T-cell (primary cell): ENCODE results near the gene ITGAE. TPM values are rescaled to one million over a fixed set of nuclear protein-coding genes. Genes with fewer than 3 reads are reported as not detected.

Source experiments
- ATAC-seq, 4 experiments: fragments of 200-7000 bp in 3 of 4; fragments of 150-1000 bp in 1 of 4; cut with Tn5 transposase; replicated peaks in 1 of 4; 1 replicate in 3 of 4; 2 replicates in 1 of 4; pipeline ENCODE4 v1.10.0; 2021; ENCODE audit warnings: moderate library complexity in 3 of 4, mild to moderate bottlenecking in 2 of 4, moderate number of reproducible peaks in 1 of 4
- CTCF ChIA-PET, 2 donors: fragments of 300-600 bp; sonication (Branson Sonifier 250); formaldehyde crosslinking; loops; one replicate each; lab custom pipeline; 2022; ENCODE audit warnings: antibody characterized with exemption in 2 of 2; lab: Charles Lee
- POLR2A ChIA-PET, 2 donors: fragments of 300-600 bp; sonication (Branson Sonifier 250); formaldehyde crosslinking; loops; one replicate each; lab custom pipeline; 2022; ENCODE audit warnings: antibody characterized with exemption in 2 of 2; lab: Charles Lee
- DNase-seq, 35 experiments: peaks; one replicate each; pipeline versions ENCODE4 v3.0.0 to v3.0.0-alpha.2; 2013 to 2023
- H3K27ac ChIP-seq: one replicate; pipeline ENCODE4 v1.5.1; 2013; ENCODE audit warnings: low read length
- H3K27me3 ChIP-seq, 2 experiments: replicated peaks in 1 of 2; 1 replicate in 1 of 2; 2 replicates in 1 of 2; pipeline versions ENCODE4 v1.6.1 to v1.7.0; 2013; ENCODE audit warnings: low read length in 1 of 2, mixed read lengths in 1 of 2; ENCODE audit not compliant: control insufficient read depth in 2 of 2, insufficient read depth in 2 of 2; ENCODE audit errors: extremely low read depth in 1 of 2
- H3K36me3 ChIP-seq, 2 donors: 1 replicate in 1 of 2; 2 replicates in 1 of 2; pipeline versions ENCODE4 v1.6.1 to v1.7.0; 2013; ENCODE audit warnings: low read length in 1 of 2; ENCODE audit not compliant: control insufficient read depth in 2 of 2, insufficient read depth in 1 of 2; ENCODE audit errors: extremely low read depth in 1 of 2
- H3K4me1 ChIP-seq, 2 experiments: 1 replicate in 1 of 2; 2 replicates in 1 of 2; pipeline versions ENCODE4 v1.6.1 to v1.7.0; 2013; ENCODE audit warnings: low read length in 2 of 2, mixed read lengths in 1 of 2; ENCODE audit not compliant: insufficient read depth in 2 of 2, control insufficient read depth in 1 of 2; ENCODE audit errors: extremely low read depth in 1 of 2
- H3K4me3 ChIP-seq, 2 donors: 1 replicate in 1 of 2; 2 replicates in 1 of 2; pipeline versions ENCODE4 v1.5.1 to v1.7.0; 2013; ENCODE audit warnings: mild to moderate bottlenecking in 2 of 2, low read length in 1 of 2, moderate library complexity in 1 of 2; ENCODE audit not compliant: control insufficient read depth in 1 of 2; ENCODE audit errors: extremely low read depth in 1 of 2
- H3K9me3 ChIP-seq: 2 replicates; pipeline ENCODE4 v1.7.0; 2013
- H3K27ac Mint-ChIP-seq, 2 donors: one replicate each; pipeline ENCODE4 v1.8.0; 2020 to 2021; ENCODE audit warnings: mild to moderate bottlenecking in 2 of 2, mixed read lengths in 2 of 2
- H3K27me3 Mint-ChIP-seq, 2 donors: one replicate each; pipeline ENCODE4 v1.8.0; 2021 to 2022; ENCODE audit warnings: mixed read lengths in 2 of 2
- H3K36me3 Mint-ChIP-seq: one replicate; pipeline ENCODE4 v1.8.0; 2021; ENCODE audit warnings: mixed read lengths
- H3K4me1 Mint-ChIP-seq, 3 donors: one replicate each; pipeline ENCODE4 v1.8.0; 2020 to 2022; ENCODE audit warnings: mixed read lengths in 3 of 3, mild to moderate bottlenecking in 1 of 3
- H3K4me3 Mint-ChIP-seq, 3 donors: one replicate each; pipeline ENCODE4 v1.8.0; 2020 to 2022; ENCODE audit warnings: mild to moderate bottlenecking in 3 of 3, mixed read lengths in 3 of 3, moderate library complexity in 3 of 3
- H3K9me3 Mint-ChIP-seq, 3 donors: one replicate each; pipeline ENCODE4 v1.8.0; 2020 to 2022; ENCODE audit warnings: mixed read lengths in 3 of 3
- WGBS: methylation state at CpG from one replicate; pipeline ENCODE4 v1.1.5; 2013; ENCODE audit warnings: missing lambda C conversion rate; ENCODE audit not compliant: insufficient coverage; 5-methylcytosine and 5-hydroxymethylcytosine counted together
- total RNA-seq, 35 experiments: library from RNA in 6 of 35; stranded (reverse) in 6 of 35; fragments of 120-200 nt in 1 of 35; gene quantifications; one replicate each; pipeline versions ENCODE4 v1.2.1 to v1.2.4 and lab custom pipeline; 2013 to 2026

ITGAE gene
- total RNA-seq, 5 donors from 2014 or later (not counting 1 experiment from before 2014, with no cell fraction given): 13.0 to 40.0 (median 25.2) TPM

GRCh38 chr17:3814361-3814760 is 13.4 kb upstream of the ITGAE start:
- 94% methylated on average over 8 of the region's 13 CpGs for WGBS
- no peak overlapping the region for H3K27ac ChIP-seq
- no peak for DNase-seq
- H3K27me3 ChIP-seq: no peaks in the 10 kb centered on the region
- H3K36me3 Mint-ChIP-seq: peaks cover 57% of the 10 kb centered on the region
- H3K36me3 ChIP-seq: peaks cover 16 to 82% of the 10 kb centered on the region in 2 donors
- H3K27ac Mint-ChIP-seq: no peak overlapping the region
- H3K4me3 ChIP-seq: no peak overlapping the region
- no peaks in the 10 kb centered on the region for H3K9me3 Mint-ChIP-seq
- no peak for ATAC-seq
- H3K4me1 Mint-ChIP-seq: no peaks in the 10 kb centered on the region
- CTCF ChIA-PET: interaction anchor here in 1 of 2 donors (1.0 kb wide), 1 partner anchor 32 kb away, joined by 8 read pairs; the partner anchor contains the start of gene NCBP3
- no peak overlapping the region for H3K4me3 Mint-ChIP-seq
- POLR2A ChIA-PET: no interaction called here
- no peaks in the 10 kb centered on the region for H3K9me3 ChIP-seq
- H3K27me3 Mint-ChIP-seq: no peaks in the 10 kb centered on the region
- H3K4me1 ChIP-seq: no peaks in the 10 kb centered on the region

- ATAC-seq (no peak), DNase-seq (no peak)
- H3K27ac ChIP-seq: no peak overlapping the region
- no peaks in the 10 kb centered on the region for H3K27me3 Mint-ChIP-seq
- no peak overlapping the region for H3K4me3 Mint-ChIP-seq
- no peaks in the 10 kb centered on the region for H3K4me1 Mint-ChIP-seq
- no peak overlapping the region for H3K27ac Mint-ChIP-seq
- WGBS: 96% methylated on average over 14 of the region's 15 CpGs
- no peak overlapping the region for H3K4me3 ChIP-seq
- CTCF ChIA-PET: interaction anchor here in 1 of 2 donors (0.6 kb wide), 1 partner anchor 30 kb away, joined by 6 read pairs; no protein-coding TSS in a partner anchor
- no peaks in the 10 kb centered on the region for H3K9me3 Mint-ChIP-seq
- no peaks in the 10 kb centered on the region for H3K27me3 ChIP-seq
- POLR2A ChIA-PET: no interaction called here
- H3K36me3 ChIP-seq: peaks cover 12 to 82% of the 10 kb centered on the region in 2 donors
- no peaks in the 10 kb centered on the region for H3K4me1 ChIP-seq
- no peaks in the 10 kb centered on the region for H3K9me3 ChIP-seq
- peaks cover 54% of the 10 kb centered on the region for H3K36me3 Mint-ChIP-seq
These were observed 12.2 kb upstream of the ITGAE start for GRCh38 chr17:3813171-3813570.

- Mint-ChIP-seq H3K27me3 (no peaks in the 10 kb centered on the region), H3K4me1 (no peaks in the 10 kb centered on the region), H3K9me3 (no peaks in the 10 kb centered on the region), H3K27ac (no peak overlapping the region), H3K4me3 (no peak overlapping the region), H3K36me3 (peaks cover 58% of the 10 kb centered on the region)
- ATAC-seq (no peak), DNase-seq (no peak)
- 99% methylated on average over 10 of the region's 12 CpGs for WGBS
- H3K27me3 ChIP-seq: no peaks in the 10 kb centered on the region
- H3K36me3 ChIP-seq: peaks cover 12 to 84% of the 10 kb centered on the region in 2 donors
- no peaks in the 10 kb centered on the region for H3K4me1 ChIP-seq
- H3K9me3 ChIP-seq: no peaks in the 10 kb centered on the region
- no peak overlapping the region for H3K4me3 ChIP-seq
- POLR2A ChIA-PET: no interaction called here
- no peak overlapping the region for H3K27ac ChIP-seq
- CTCF ChIA-PET: no interaction called here
These were observed 11.8 kb upstream of the ITGAE start for GRCh38 chr17:3812771-3813170.

GRCh38 chr17:3812284-3812683 is 11.3 kb upstream of the ITGAE start:
- no peak overlapping the region for H3K4me3 Mint-ChIP-seq
- Histone ChIP-seq H3K36me3 (peaks cover 16 to 88% of the 10 kb centered on the region in 2 donors), H3K27me3 (no peaks in the 10 kb centered on the region), H3K9me3 (no peaks in the 10 kb centered on the region), H3K27ac (no peak overlapping the region), H3K4me3 (no peak overlapping the region), H3K4me1 (no peaks in the 10 kb centered on the region)
- ATAC-seq: no peak
- no peaks in the 10 kb centered on the region for H3K27me3 Mint-ChIP-seq
- ChIA-PET CTCF (no interaction called here), POLR2A (no interaction called here)
- no peaks in the 10 kb centered on the region for H3K9me3 Mint-ChIP-seq
- no peak for DNase-seq
- no peak overlapping the region for H3K27ac Mint-ChIP-seq
- H3K4me1 Mint-ChIP-seq: no peaks in the 10 kb centered on the region
- peaks cover 62% of the 10 kb centered on the region for H3K36me3 Mint-ChIP-seq
- 100% methylated on average over 5 of the region's 10 CpGs for WGBS

GRCh38 chr17:3810019-3810418 is 9.0 kb upstream of the ITGAE start:
- Mint-ChIP-seq H3K36me3 (peaks cover 57% of the 10 kb centered on the region), H3K27me3 (no peaks in the 10 kb centered on the region), H3K4me1 (no peaks in the 10 kb centered on the region), H3K27ac (no peak overlapping the region), H3K4me3 (no peak overlapping the region), H3K9me3 (no peaks in the 10 kb centered on the region)
- Histone ChIP-seq H3K4me1 (no peaks in the 10 kb centered on the region), H3K27me3 (no peaks in the 10 kb centered on the region), H3K4me3 (no peak overlapping the region), H3K27ac (no peak overlapping the region), H3K9me3 (no peaks in the 10 kb centered on the region), H3K36me3 (peaks cover 16 to 72% of the 10 kb centered on the region in 2 donors)
- CTCF ChIA-PET: no interaction called here
- POLR2A ChIA-PET: no interaction called here
- WGBS: no CpG with 5 or more reads among the region's 4 CpGs
- ATAC-seq: no peak
- no peak for DNase-seq

GRCh38 chr17:3809135-3809534 is 8.1 kb upstream of the ITGAE start:
- ATAC-seq (no peak), DNase-seq (no peak)
- no peak overlapping the region for H3K27ac Mint-ChIP-seq
- CTCF ChIA-PET: no interaction called here
- POLR2A ChIA-PET: no interaction called here
- Histone ChIP-seq H3K4me1 (peaks cover 0 to 5% of the 10 kb centered on the region in 2 experiments), H3K36me3 (peaks cover 12 to 63% of the 10 kb centered on the region in 2 donors), H3K9me3 (no peaks in the 10 kb centered on the region), H3K27me3 (no peaks in the 10 kb centered on the region), H3K27ac (no peak overlapping the region), H3K4me3 (no peak overlapping the region)
- no CpG with 5 or more reads among the region's 4 CpGs for WGBS
- peaks cover 50% of the 10 kb centered on the region for H3K36me3 Mint-ChIP-seq
- no peaks in the 10 kb centered on the region for H3K27me3 Mint-ChIP-seq
- peaks cover 0 to 4% (median 2%) of the 10 kb centered on the region in 3 donors for H3K4me1 Mint-ChIP-seq
- no peak overlapping the region for H3K4me3 Mint-ChIP-seq
- H3K9me3 Mint-ChIP-seq: no peaks in the 10 kb centered on the region

- ATAC-seq: no peak
- ChIA-PET CTCF (no interaction called here), POLR2A (no interaction called here)
- Histone ChIP-seq H3K27ac (no peak overlapping the region), H3K36me3 (peaks cover 12 to 60% of the 10 kb centered on the region in 2 donors), H3K4me3 (no peak overlapping the region), H3K27me3 (no peaks in the 10 kb centered on the region), H3K9me3 (no peaks in the 10 kb centered on the region), H3K4me1 (peaks cover 0 to 5% of the 10 kb centered on the region in 2 experiments)
- no peak for DNase-seq
- Mint-ChIP-seq H3K4me1 (peaks cover 0 to 6% (median 5%) of the 10 kb centered on the region in 3 donors), H3K27ac (no peak overlapping the region), H3K4me3 (no peak overlapping the region), H3K9me3 (no peaks in the 10 kb centered on the region), H3K36me3 (peaks cover 46% of the 10 kb centered on the region), H3K27me3 (no peaks in the 10 kb centered on the region)
- 82% methylated on average over 3 of the region's 7 CpGs for WGBS
These were observed 7.7 kb upstream of the ITGAE start for GRCh38 chr17:3808701-3809100.
